ENCODE results near the gene PRLR.

PRLR gene

GRCh38 chr5:35203403-35203802 lies 26.9 kb downstream of the PRLR start:
- no peak for TF ChIP-seq CTCF (IDR thresholded peaks at IDR 0.05; ENCODE audit: extremely low read depth, missing control alignments)
- no peak for DNase-seq (ENCODE audit: low spot score)

GRCh38 chr5:35202319-35203111 lies 27.8 kb downstream of the PRLR start:
- TF ChIP-seq CTCF (IDR thresholded peaks at IDR 0.05; ENCODE audit: extremely low read depth, missing control alignments): peak; percentile 51
- DNase-seq (ENCODE audit: low spot score): peak; percentile 29

GRCh38 chr5:35201291-35201690 lies 29.0 kb downstream of the PRLR start:
- TF ChIP-seq CTCF (IDR thresholded peaks at IDR 0.05; ENCODE audit: extremely low read depth, missing control alignments): no peak
- DNase-seq (ENCODE audit: low spot score): no peak

DNA sequence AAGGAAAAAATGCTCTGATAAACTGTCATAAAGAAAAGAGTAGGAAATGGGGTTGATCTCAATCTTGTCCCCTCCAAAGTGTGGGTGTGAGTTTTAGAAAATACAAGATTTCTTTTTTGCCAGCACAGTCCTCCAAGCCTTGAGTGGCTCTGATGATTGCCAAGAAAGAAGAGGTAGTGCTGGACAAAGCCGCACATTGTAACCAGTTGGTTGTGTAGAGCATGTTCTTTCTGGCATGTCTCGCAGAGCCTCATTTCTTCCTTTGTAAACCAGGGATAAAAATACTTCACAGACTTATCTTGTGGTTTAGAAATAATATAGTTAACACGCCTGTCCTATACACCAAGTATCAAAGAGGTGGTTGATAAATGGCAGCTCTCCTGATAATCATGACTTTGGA lies 30.4 kb downstream of the PRLR start:
- no peak for TF ChIP-seq CTCF (IDR thresholded peaks at IDR 0.05; ENCODE audit: extremely low read depth, missing control alignments)
- DNase-seq (ENCODE audit: low spot score): no peak

DNA sequence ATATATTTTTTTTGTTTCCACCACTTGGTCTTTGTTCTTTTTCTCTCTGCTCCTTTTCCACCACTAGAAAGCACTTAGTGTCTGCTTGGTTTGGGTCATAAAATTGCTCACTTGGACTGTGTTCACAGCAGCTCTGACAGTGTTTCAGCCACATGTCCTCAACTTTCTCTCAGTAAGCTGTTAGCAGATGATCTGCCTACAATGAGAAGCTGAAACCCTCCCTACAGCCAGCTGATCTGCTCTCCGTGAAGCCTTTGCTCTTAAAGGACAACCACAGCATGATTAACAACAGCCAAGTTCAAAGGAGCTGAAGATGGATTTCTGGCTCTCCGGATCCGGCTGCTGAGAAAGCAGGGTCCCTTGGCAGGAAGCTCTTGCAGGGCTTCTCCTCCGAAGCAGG lies 31.6 kb downstream of the PRLR start:
- DNase-seq (ENCODE audit: low spot score): no peak
- TF ChIP-seq CTCF (IDR thresholded peaks at IDR 0.05; ENCODE audit: extremely low read depth, missing control alignments): no peak

DNA sequence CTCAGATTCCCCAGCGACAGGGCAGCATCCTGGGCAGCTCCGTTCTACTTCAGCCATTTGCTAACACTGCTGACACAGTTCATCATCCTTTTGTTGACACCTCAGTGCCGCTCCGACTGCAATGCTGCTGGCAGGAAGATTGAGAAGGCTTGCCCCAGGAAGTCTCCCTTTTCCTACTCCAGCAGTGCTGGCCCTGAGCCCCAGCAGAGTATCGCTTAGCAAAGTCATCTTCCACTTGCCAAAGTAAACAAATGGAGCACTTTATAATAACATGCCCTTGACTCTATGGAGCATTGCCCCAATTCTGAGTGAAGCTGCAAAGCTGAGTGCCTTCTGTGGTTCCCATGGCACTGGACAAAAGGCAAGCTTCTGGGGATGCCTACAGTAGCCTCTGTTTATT lies 32.2 kb downstream of the PRLR start:
- DNase-seq (ENCODE audit: low spot score): no peak
- TF ChIP-seq CTCF (IDR thresholded peaks at IDR 0.05; ENCODE audit: extremely low read depth, missing control alignments): no peak

GRCh38 chr5:35197351-35197750 lies 32.9 kb downstream of the PRLR start:
- TF ChIP-seq CTCF (IDR thresholded peaks at IDR 0.05; ENCODE audit: extremely low read depth, missing control alignments): no peak
- no peak for DNase-seq (ENCODE audit: low spot score)

Data from GM20000 (cell line).